LNCAP (cell line): Measurements from ENCODE around the gene SFXN4.

ENCODE experiments used
- TF ChIP-seq, protein P1 (sequence below): fragments of 450-650 bp; IDR thresholded peaks from 2 replicates; pipeline ENCODE4 v1.5.1; 2017; ENCODE audit warnings: mild to moderate bottlenecking

Gene SFXN4

DNA sequence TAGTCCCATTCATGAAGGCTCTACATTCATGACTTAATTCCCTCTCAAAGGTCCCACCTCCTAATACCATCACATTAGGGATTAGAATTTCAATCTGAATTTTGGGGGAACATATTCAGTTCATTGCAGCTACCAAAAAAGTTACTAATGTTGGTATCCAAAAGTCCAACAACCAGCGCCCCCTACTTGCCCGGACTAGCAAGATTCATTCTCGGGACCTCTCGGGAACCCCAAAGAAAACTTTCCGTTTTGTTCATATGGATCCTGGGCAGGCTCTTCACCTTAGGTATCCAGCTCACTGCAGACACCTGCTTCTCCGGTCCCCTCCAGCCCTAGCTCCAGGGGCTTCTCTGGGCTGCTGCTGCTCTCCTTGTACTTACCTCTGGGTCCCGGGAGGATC is 32.9 kb upstream of the SFXN4 start:
- TF ChIP-seq, protein P1, sequence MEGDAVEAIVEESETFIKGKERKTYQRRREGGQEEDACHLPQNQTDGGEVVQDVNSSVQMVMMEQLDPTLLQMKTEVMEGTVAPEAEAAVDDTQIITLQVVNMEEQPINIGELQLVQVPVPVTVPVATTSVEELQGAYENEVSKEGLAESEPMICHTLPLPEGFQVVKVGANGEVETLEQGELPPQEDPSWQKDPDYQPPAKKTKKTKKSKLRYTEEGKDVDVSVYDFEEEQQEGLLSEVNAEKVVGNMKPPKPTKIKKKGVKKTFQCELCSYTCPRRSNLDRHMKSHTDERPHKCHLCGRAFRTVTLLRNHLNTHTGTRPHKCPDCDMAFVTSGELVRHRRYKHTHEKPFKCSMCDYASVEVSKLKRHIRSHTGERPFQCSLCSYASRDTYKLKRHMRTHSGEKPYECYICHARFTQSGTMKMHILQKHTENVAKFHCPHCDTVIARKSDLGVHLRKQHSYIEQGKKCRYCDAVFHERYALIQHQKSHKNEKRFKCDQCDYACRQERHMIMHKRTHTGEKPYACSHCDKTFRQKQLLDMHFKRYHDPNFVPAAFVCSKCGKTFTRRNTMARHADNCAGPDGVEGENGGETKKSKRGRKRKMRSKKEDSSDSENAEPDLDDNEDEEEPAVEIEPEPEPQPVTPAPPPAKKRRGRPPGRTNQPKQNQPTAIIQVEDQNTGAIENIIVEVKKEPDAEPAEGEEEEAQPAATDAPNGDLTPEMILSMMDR: peak; percentile 38

GRCh38 chr10:119197921-119198320 is 32.4 kb upstream of the SFXN4 start:
- TF ChIP-seq, protein P1: no peak

DNA sequence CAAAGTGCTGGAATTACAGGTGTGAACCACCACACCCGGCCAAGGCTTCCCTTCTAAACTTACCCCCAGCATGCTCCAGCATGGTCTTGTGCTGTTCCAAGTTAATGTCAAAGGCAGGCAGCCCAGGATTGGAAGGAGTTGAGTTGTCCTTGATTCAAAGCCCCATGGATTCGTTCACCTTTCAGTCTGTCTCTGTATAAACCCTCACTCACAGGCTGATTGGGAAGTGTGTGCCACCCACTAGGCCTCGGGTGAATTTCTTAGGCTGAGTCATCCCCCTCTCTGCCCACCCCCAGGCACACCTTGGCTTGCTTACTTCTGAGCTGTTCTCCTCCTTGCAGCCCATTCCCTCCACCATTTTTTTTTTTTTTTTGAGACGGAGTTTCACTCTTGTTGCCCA is 26.4 kb upstream of the SFXN4 start:
- TF ChIP-seq, protein P1: no peak

DNA sequence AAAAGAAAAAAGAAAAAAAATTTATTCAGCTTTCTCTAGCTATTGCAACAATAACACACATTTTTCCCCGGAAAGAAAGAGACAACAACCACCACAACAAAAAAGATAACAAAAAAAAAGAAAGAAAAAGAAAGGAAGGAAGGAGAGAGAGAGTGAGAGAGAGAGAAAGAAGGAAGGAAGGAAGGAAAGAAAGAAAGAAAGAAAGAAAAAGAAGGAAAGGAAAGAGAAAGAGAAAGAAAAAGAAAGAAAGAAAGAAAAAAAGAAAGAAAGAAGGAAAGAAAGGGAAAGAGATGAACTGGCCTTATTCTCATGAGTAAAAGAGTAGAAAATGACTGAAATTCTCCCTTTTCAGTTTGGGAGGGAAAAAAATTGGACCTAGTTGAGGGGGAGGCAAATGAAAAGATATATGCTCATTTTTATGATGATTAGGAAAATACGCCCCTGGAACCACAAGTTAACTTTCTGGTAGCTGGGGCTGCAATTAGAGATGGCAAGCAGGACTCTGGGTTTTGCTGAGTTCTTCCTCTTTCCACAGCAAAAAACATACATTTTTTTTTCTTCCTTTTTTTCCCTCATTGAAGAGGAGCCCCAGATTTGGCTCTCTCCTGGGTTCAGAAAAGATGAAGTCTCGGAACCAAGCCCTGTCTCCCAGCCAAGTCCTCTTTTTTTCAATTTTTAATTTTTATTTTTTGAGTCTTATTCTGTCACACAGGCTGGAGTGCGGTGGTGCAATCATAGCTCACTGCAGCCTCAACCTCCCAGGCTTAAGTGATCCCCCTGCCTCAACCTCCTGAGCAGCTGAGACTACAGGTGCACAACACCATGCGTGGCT is 25.7 kb upstream of the SFXN4 start:
- TF ChIP-seq, protein P1: no peak

DNA sequence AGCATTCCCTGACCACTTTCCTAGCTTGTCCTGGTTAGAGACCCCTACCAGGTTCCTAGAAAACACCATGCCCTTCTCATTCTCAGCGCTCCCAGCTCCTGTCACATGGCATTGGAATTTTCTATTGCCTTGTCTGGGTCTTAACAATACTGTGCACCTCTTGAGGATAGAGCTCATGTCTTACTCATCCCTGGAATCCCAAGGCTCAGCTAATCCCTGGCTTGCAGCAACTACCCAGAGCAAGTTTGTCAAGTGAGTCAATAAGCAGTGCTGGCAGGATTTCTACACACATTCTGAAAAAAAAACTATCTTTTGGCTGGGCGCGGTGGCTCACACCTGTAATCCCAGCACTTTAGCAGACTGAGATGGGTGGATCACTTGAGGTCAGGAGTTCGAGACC is 24.8 kb upstream of the SFXN4 start:
- TF ChIP-seq, protein P1: no peak

- TF ChIP-seq, protein P1: no peak
Observed at GRCh38 chr10:119189811-119190282, 24.3 kb upstream of the SFXN4 start.

DNA sequence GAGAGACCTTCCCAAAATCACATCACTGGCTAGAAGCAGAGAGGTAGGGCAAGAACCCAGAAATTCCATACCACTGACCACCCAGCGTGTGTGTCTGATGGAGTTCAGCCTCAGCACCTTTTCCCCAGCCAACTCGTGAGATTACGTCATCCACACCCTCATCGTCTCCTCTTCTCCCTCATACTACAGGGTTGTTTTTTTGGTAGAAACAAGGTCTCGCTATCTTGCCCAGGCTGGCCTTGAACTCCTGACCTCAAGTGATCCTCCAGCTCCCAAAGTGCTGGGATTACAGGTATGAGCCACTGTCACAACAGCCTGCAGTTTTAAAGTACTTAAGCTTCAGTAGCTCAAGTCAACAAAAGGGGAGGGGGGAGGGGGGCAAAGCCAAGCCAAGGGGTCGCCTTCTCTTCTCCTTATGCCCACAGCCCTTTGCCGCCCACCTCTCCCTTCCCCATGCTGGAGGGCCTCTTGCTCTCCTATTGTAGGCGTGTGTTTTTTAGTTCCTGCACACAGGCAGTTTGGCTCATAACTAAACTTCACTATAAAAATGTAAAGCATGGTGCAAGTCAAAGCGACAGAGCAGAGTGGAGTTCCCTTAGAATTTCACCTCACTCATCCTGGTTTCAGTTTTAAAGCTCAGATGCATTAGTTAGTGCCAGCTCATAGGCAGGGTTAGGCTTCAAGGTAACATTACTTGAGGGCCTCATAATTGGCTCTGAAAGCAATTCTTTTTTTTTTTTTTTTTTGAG is 18.3 kb upstream of the SFXN4 start:
- TF ChIP-seq, protein P1: no peak
